Measurements from ENCODE around the gene OR10A3.
"Not testable (repeated sequence)": the region's sequence is repeated elsewhere in the genome, so short reads cannot be mapped to it uniquely, and the experiment has no call there.

Gene OR10A3, protein sequence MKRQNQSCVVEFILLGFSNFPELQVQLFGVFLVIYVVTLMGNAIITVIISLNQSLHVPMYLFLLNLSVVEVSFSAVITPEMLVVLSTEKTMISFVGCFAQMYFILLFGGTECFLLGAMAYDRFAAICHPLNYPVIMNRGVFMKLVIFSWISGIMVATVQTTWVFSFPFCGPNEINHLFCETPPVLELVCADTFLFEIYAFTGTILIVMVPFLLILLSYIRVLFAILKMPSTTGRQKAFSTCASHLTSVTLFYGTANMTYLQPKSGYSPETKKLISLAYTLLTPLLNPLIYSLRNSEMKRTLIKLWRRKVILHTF

DNA sequence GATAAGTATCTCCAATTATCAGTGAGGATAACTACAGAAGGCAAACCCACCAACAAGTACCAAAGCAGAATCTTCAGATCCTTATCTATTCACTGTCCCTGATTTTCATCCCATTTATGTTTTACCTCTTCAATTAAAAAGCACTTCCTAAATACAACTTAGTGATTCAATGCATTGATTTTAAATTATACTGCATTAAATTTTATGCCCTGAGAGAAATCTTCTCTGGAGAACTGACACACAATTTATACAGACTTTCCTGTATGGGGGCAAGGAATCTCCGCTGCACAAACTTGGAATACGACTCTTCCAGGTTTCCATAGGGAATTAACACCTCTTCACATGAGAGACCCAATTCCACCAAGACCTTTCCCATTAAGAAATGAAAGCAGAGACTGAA lies at the start of gene OR10A3:
TSS of gene OR10A3 (minus strand) at position 101 of the 400 bp plus-strand sequence. CDS start 2,188 bp downstream, outside the sequence.
- no peak for DNase-seq

DNA sequence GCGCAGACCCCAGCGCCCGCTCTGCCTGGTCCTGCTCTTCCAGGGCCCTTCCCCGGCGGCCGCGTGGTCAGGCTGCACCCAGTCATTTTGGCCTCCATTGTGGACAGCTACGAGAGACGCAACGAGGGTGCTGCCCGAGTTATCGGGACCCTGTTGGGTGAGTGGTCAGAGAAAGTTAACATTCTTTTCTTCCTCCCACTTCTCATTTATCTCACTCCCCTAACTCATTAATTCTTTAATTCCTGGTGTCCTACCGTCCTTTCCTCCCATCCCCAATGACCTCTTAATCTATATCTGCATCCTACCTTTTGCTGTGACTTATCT lies 46.0 kb upstream of the OR10A3 start:
- not testable (repeated sequence) for DNase-seq

DNA sequence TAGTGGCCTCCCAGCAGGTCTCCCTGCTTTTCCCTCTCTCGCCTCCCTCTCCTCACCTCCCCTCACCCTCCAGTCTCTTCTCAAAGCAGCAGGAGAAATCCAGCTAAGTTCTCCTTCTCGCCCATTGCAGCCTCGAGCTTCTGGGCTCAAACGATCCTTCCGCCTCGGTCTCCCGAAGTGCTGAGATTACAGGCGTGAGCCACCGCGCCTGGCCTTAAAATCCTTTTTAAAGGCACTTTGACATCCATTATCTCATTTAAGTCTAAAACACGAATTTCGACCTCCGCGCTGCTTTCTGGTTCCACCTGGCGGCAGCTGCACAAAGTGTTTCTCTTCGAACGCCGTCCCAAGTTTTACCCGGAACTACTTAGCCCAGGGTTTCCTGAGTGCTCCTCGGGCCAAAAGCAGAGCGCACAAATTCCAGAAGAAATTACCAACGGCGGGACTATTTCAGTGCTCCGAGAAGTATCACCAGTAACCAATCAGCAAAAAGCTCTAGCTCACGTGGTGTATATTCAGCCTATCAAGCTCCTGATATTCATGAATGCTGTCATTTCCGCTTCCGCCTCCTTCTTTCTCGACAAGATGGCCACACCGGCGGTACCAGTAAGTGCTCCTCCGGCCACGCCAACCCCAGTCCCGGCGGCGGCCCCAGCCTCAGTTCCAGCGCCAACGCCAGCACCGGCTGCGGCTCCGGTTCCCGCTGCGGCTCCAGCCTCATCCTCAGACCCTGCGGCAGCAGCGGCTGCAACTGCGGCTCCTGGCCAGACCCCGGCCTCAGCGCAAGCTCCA lies 45.5 kb upstream of the OR10A3 start, which contains the start of gene EIF3F:
TSS of gene EIF3F (plus strand) at position 570 of the 792 bp plus-strand sequence. CDS start at position 586, 16 bp downstream.
- DNase-seq = peak; percentile 99

DNA sequence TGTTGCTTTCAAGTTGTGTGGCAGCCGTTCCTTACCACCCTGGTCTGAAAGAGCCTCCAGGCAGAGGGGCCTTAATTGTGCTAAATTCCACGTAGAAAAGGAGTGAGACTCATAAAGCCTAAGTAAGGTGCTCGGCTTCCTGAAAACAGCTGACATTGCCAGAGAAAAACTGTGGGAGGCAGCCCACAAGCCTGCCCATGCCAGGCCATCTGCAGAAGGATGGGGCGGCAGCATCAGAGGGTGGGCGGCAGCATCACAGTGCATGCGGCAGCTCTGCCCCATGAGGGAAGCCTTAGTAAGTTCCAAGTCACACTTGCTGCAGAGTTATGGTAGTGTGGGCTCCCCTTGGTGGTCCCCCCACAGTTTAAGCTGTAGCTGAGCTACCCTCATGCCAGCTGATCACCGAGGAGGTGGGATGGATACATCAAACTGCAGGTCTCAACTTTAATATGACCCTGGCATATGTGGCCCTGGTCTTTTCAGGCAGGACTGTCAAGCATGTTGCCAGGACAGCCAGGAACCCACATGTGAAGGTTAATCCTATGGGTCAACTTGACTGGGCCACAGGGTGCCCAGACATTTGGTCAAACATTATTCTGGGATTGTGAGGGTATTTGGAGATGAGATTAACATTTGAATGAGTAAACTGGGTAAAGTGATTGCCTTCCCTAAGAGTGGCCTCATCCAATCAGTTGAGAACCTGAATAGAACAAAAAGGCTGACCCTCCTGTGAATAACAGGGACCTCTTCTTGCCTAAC lies 42.5 kb upstream of the OR10A3 start:
- no peak for DNase-seq

DNA sequence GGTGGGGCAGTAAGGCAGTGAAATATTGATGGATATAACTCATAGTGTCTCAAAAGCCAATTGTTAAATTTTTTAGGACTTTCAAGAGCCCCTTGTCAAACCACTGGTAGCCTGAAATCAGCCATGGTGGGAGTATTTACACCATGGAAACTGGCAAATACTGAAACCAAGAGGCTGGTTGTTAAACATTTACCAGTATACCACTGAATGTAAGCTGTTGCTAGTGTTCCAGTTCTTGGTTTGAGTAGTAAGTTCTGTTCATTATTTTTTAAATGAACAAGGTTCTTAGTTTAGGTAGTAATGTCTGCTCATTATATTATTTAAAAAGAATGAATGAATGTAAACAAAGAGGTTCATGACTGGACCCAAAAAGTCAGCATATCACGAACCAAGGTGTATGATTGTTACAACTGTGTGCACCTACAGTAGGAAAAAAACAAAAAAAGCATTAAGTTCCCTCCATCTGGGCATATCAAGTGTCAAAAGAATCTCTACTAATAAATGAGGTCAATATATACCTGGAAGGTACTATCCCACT lies 41.1 kb upstream of the OR10A3 start:
- DNase-seq = no peak

DNA sequence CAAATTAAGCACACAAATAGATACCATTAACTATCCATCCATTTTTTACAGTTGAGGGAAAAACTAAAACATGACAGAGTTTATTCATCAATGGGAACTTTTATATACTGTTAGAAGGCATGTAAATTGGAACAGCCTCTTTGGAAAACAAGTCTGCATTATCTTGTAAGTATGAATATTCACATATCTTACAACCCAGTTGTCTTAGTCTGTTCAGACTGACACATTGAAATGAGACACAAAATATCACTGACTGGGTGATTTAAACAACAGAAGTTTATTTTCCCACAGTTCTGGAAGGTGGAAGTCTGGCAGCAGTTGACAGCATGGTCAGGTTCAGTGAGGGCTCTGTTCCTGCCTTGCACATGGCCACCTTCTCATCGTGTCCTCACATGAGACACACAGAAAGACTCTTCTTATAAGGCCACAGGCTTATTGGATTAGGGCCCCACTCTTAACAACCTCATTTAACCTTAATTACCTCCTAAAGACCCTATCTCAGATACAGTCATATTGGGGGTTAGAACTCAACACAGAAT lies 40.2 kb upstream of the OR10A3 start:
- no peak for DNase-seq

DNA sequence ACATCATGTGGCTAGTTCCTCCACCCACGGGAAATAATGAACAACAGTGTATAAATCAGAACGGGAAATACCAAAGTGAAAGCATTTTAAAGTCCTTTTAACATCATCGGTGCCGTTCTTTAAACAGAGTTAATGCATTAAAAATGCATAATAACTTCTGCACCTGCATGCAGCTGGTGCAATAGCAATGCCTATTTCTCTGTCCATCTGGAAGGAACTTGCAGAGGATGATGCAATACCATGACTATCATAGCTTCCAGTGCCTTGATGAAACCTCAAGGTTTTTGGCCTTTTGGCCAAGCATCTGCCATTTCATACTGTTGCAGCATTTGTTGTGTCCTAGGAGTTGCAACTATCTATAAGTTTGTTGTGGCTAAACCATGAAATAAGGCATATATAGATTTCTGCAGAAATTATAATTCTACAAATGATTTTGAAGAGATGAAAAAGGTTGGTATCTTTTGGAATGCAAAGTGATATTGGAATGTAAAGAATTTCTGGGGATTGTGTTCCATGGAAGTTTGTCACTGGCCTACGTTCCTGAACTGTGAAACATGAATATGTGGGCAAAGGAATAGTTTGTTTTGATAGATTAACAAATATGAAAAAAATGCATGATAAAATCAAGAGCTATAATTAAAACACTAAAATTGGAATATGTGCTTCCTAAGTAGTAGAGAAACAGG lies 35.9 kb upstream of the OR10A3 start:
- DNase-seq = no peak

DNA sequence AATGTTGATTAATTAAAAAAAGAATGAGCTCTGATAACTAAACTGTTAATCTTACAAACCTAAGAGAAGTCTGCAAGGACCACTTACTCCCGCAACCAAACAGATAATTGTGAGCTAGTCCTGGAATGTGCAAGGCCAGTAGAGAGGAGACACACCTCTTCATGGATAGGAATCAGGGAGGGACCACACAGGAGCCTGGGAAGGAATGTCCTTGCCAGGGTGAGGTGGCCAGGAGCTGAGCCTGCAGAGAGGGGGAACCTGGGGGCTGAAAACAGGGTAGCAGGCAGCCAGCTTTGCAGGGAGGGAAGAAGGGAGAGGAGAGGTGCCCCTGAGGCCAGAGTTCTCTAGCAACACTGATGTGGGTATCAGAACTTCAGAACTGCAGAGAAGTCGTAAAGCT lies 33.2 kb upstream of the OR10A3 start:
- DNase-seq = no peak

DNA sequence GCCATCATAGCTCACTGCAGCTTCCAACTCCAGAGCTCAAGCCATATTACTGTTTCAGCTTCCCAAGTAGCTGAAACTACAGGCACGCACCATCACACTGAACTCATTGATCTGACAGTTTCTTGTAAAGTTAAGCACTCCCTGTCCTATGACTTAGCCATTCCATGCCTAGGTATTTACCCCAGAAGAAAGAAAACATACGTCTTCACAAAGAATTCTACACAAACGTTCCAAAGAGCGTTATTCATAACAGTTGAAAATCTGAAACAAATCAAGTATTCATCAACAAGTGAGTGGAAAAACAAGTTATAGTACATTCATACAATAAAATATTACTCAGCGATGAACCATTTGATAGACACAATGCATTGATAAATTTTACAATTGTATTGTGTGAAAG lies 31.5 kb upstream of the OR10A3 start:
- no peak for DNase-seq

DNA sequence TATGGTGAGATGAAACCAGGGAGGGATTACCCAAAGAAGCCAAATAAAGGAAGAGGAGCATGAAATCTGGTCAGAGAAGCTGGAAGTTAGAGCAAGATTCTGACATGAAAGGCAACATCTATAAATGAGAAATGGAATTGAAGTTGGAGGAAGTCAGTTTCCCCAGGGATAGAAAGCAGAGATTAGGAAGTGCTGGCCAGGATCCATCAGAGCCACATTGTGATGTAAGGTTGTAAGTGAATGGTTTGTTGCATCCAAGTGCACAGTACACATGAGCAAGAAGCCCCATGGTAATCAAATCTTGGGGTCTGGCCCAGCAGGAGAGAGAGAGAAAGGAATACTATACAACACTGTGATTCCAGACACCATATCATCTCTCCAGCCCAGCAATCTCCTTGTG lies 30.3 kb upstream of the OR10A3 start:
- no peak for DNase-seq

DNA sequence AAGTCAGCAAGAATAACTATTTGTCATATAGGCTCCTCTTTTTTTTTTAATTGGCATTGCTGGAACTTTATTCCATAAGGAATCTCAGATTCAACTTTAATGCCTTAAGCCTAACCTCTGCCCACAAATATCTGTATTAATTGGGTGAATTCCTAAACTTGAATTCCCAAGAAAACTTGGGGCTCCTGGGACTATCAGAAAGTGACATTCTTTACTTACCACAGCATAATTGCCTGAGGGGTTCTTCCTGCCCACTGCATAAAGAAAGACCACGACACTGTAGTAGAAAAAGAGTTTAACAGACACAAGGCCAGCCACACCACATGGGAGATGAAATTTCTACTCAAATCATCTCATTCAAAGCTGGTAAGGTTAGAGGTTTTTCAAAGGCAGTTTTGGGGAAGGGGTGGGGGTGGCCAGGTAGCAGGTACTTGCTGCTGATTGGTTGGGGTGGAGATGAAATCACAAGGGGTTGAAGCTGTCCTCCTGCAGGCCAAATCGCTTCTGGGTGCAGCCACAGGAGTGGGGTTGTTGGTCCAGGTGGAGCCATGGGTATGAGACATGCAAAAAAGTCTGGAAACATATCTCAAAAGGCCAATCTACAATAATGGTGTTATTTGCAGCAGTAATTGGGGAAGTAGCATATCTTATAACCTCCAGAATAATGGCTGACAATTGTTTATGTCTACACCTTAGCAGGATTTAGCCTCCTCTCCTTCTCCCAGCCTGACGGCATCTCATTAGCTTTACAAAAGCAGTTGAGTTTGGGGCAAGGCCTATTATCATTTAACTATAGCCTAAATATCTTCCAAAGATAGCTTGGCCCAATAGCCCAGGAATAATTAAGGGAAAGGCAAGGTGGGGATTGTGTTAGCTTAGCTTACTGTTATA lies 28.5 kb upstream of the OR10A3 start:
- no peak for DNase-seq

DNA sequence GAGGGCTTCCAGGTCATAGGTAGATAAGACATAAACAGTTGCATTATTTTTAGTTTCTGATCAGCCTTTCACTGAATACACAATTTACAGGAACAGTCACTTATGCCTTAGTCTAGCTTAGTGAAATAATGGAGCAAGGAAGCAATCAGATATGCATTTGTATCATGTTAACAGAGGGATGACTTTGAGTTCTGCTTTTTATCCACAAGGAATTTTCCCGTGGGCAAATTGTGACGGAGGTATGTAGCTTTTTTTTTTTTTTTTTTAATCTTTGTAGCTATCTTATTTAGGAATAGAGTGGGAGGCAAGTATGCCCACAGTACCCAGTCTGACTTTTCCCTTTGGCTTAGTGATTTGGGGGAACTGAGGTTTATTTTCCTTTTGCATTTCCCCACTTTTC lies 27.2 kb upstream of the OR10A3 start:
- DNase-seq = no peak

DNA sequence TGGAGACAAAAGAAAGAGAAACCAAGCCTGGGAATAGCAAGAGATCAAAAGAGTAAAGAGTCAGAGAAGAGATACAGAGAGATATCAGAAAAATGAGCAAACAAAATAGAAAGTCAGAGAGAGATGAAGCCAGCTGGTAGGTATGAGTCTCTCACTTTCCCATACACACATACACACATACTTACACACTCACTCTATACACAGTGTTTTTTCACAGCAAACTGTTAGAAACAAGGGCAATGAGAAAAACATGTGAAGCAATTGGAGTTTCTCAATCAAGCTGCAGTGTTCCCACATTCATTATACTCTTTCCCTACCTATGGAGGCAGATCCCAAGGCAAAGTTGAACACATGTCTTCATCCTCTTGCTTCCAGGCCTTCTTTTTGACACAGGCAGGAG lies 26.3 kb upstream of the OR10A3 start:
- no peak for DNase-seq

DNA sequence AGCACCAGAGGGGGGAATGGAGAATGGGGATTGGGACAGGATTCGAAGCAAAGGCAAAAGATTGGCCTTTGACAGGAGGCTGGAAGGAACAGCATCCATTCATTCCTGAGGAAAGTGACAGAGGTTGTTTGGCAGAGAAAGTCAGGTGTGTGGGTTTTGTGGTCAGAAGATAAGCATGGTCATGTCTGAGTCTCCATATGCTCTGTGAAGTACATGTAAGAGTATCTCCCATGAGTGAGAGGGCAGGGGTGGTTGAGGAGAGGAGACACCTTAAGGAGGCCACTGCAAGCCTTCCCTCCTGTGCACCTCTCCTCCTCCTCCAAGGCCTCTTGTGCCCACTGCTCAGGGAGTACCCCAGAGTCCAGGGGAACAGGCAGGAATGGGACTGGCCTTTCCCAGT lies 25.6 kb upstream of the OR10A3 start:
- DNase-seq = no peak

DNA sequence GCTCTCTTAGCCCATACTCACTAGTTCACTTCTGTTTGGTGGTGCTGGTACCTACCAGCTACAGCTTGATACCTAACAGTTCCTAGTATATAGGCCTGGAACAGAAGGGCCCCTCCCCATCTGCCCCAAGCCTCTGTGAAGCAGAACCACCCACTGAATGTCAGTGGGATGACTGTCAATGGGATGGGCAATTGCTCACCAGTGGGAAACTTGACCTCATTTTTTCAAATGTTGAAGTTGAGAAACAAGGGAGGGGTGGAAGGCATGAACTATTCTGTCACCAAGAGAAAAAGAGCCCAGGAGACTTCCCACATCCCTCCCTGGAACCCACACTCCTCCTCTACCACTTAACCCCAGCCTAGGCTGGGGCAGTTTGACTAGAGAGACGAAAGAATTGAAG lies 23.9 kb upstream of the OR10A3 start, which contains the start of gene NLRP10:
TSS of gene NLRP10 (minus strand) at position 62 of the 400 bp plus-strand sequence. CDS start 1,952 bp downstream, outside the sequence.
- DNase-seq = no peak

DNA sequence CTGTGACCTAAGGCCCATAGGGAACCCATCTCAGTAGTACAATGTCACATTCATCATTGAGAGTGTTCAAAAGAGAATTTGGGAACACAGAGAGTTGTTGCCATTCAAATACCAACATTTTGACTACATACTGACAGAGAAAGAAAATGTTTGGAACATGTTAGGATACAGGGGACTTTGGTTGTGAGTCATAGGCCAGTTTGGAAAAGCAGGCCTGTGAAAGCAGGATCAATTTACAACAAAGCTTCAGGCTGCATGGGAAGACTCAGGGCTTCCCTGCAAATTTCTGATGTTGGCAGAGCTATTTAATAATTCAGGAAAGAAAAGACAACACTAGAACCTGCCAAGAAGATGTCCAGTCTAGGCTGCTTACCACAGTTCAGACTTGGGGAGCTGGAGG lies 23.4 kb upstream of the OR10A3 start:
- no peak for DNase-seq

DNA sequence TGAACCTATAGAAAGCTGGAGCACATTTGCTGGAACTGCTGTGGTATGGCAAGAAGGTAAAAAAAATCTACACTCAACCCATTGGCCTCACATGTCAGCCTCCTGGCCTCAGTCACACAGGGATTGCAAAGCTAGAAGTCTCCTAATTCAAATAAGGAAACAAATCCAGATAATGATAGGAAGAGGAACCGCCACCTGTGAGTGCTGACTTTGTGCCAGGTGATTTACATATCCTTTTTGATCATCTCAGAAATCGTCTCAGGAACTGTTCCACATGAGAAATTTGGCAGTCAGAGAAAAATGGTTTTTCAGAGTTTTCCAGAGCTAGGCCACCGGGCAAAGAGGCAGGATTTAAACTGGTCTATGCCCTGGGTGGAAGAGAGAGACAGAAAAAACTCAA lies 22.8 kb upstream of the OR10A3 start:
- DNase-seq = no peak

DNA sequence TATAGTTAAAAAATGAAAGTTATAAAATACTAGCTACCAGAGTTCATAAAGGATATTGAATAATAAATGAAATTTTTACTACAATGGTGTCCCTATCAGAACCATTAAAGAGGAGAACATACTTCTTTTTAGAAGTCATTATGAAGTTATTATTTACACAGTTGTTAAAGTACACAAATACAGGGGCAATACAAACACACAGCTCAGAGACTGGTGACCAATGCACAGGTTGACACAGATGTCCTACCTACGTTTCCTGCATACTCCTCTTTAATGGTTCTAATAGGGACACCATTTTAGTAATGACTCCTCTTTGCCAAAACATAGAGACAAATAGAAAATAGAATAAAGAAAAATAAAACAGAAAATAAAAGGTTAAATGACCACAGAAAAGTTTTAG lies 13.7 kb upstream of the OR10A3 start:
- DNase-seq = no peak

DNA sequence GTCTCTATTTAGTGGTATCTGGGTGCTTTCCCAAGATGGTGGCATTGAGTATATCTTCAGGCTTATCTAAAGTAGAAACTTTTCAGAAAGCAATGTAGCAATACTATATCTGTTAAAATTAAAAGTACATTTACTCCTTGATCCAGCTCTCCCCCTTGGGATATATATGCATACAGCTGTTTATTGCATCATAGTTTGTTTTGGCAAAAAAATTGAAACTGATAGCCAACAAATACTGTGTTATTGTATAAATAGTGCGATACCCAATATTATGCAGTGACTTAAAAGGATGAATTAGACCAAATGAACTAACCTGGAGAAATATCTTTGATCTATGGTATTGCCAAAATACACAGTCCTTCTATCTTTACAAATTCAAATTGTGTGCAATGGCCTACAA lies 8.4 kb upstream of the OR10A3 start:
- DNase-seq = no peak

DNA sequence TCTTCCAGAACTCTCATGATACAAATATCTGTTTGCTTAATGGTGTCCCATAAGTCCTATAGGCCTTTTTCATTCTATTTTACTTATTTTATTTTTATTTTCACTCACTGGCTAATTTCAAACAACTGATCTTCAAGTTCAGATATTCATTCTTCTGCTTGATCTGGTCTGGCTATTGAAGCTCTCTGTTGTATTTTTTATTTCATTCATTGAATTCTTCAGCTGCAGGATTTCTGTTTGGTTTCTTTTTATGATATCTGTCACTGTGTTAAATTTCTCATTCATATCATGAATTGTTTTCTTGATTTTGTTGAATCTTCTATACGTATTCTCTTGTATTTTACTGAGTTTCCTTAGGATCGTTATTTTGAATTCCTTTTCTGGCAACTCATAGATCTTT lies 2.6 kb upstream of the OR10A3 start:
- DNase-seq = no peak

DNA sequence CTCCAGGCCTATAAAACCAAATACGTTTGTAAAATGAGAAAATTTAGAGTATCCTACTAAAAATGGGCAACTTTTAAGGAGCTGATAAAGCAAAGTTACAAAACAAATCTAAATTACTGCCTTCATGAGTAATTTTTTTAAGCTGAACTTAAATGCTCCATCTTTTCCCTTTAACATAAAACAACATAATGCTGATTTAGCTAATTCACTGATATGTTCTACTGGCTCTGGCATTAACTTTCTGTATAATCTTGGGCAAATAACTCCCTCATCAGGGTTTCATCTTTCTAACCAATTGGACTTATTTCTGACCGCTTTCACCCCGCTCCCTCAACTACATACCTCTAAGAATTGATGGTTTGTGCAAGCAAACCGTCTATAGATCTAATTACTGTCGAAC lies 362 bp downstream of the OR10A3 start:
- no peak for DNase-seq

All from Kasumi-1 (cell line).